ENCODE data around the gene CYBA. TPM values are rescaled to one million over a fixed set of nuclear protein-coding genes. Genes with fewer than 3 reads are reported as not detected.

CYBA gene
- total and polyA plus RNA-seq, 10 of the 15 experiments (the other 5 are each of a cell fraction or from before 2014, with no cell fraction given), result 0.55 to 598 (median 258) TPM

- no peak for TF ChIP-seq E2F8 (IDR thresholded peaks at IDR 0.05; ENCODE audit: low read depth, partially characterized antibody)
- TF ChIP-seq ZBTB11 (CRISPR knock-in tag; IDR thresholded peaks at IDR 0.05), result no peak
- no peak for TF ChIP-seq HDAC6 (IDR thresholded peaks at IDR 0.05; ENCODE audit: unreplicated experiment)
- TF ChIP-seq TARDBP (IDR thresholded peaks at IDR 0.05; ENCODE audit: borderline replicate concordance), result no peak
- no peak for TF ChIP-seq USF2 (IDR thresholded peaks at IDR 0.05; ENCODE audit: borderline replicate concordance, low read depth, low read length)
- no peak for TF ChIP-seq SUZ12 (IDR thresholded peaks at IDR 0.05; ENCODE audit: unreplicated experiment)
- TF ChIP-seq DPF2 (IDR thresholded peaks at IDR 0.05), result peak; percentile 98
- TF ChIP-seq PBX3 (IDR thresholded peaks at IDR 0.05; ENCODE audit: insufficient replicate concordance, low read depth, low read length), result peak; percentile 42
- no peak for TF ChIP-seq E2F4 (IDR thresholded peaks at IDR 0.05; ENCODE audit: low read depth, low read length)
- no peak for TF ChIP-seq NR2C2 (IDR thresholded peaks at IDR 0.05; ENCODE audit: borderline replicate concordance, control insufficient read depth, insufficient read length, low read depth)
- peak; percentile 88 to 92 for TF ChIP-seq IKZF2 (IDR thresholded peaks at IDR 0.05)
- peak; percentile 74 for TF ChIP-seq MEF2B (IDR thresholded peaks at IDR 0.05; ENCODE audit: partially characterized antibody, poor library complexity, severe bottlenecking)
- no peak for TF ChIP-seq SREBF2 (IDR thresholded peaks at IDR 0.05; ENCODE audit: low read length)
- TF ChIP-seq TCF12 (IDR thresholded peaks at IDR 0.05; ENCODE audit: low read depth, low read length), result peak; percentile 86
- no peak for TF ChIP-seq WRNIP1 (IDR thresholded peaks at IDR 0.05; ENCODE audit: borderline replicate concordance, low read depth, low read length)
- peak in 1 of 2 experiments; percentile 67; a peak in 1 of 4 replicates for TF ChIP-seq ETV6 (conservative IDR thresholded peaks at IDR 0.05 in 1 of 2, IDR thresholded peaks at IDR 0.05 in 1 of 2; ENCODE audit: borderline replicate concordance in 1 of 2, low read depth in 1 of 2)
- no peak; the same call in 1 of the 2 replicates for TF ChIP-seq MLLT1 (IDR thresholded peaks at IDR 0.05)
These were observed 31.0 kb upstream of the CYBA start (continued) for GRCh38 chr16:88681709-88682451.

All from GM12878 (cell line).